Measurements from ENCODE around the gene SV2B. TPM values are rescaled to one million over a fixed set of nuclear protein-coding genes. Genes with fewer than 3 reads are reported as not detected.
A peak's percentile ranks its signal among the peaks of the same experiment; 100 is the strongest.

SV2B gene
- total RNA-seq, 1 experiment from 2014 or later: not detected

DNA sequence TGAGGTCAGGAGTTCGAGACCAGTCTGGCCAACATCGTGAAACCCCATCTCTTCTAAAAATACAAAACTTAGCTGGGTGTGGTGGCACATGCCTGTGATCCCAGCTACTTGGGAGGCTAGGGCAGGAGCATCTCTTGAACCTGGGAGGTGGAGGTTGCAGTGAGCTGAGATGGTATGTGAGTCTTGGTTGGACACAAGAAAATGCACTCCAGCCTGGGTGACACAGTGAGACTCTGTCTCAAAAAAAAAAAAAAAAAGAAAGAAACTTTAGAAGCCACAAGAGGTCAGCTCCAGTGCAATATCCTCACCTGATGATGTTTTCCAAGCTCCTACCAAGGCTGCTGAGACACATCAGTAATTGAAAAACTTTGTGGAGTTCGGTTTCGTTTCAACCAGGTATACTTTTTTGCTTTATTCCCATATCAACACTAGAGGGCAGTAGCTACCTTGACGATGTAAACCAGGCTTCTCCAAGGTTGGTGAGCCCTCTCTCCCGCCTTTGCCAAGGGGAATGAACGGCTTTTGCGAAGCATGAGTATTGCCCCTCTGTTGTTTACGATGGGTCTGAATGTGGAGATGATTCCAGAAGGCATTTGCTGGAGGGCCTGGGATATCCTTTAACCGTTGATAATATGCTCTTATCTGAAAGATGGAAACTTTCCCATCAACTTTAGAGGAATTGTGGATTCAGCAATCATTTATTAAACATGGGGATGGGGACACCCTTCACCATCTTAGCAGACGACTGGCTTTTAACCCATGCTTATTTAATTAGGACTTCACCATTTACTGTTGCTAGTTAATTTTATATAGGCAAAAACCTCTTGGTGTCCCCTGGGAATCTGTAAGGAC, 202.8 kb downstream of the SV2B start:
- no peak overlapping the region for H2BK120ac ChIP-seq (ENCODE audit: low read depth, low read length, poor library complexity, severe bottlenecking)
- H2BK5ac ChIP-seq (ENCODE audit: insufficient read length, low read length): no peak overlapping the region
- Mint-ChIP-seq H3K4me1 (peaks cover 3 to 10% of the 10 kb centered on the region in 2 experiments; a peak in 3 of 4 replicates), H3K4me3 (no peak overlapping the region), H3K36me3 (ENCODE audit: insufficient read depth in 1 of 3, low read depth in 3 of 3) (peaks cover 0 to under 1% (median 0%) of the 10 kb centered on the region in 3 experiments; a peak in 2 of 7 replicates), H3K27me3 (ENCODE audit: low read depth) (peaks cover 17% of the 10 kb centered on the region), H3K9me3 (peaks cover 0 to under 1% of the 10 kb centered on the region in 2 experiments; a peak in 1 of 5 replicates), H3K27ac (no peak overlapping the region)
- H3K4ac ChIP-seq (ENCODE audit: low read depth, low read length): no peak overlapping the region
- no peak overlapping the region for H2BK20ac ChIP-seq (ENCODE audit: low read depth, low read length, poor library complexity, severe bottlenecking)
- H3K27me3 ChIP-seq (ENCODE audit: insufficient read depth, low read length): no peaks in the 10 kb centered on the region; the same call in 1 of the 2 replicates
- H2AFZ ChIP-seq (ENCODE audit: low read length): no peak overlapping the region
- no peaks in the 10 kb centered on the region for H3K23me2 ChIP-seq (ENCODE audit: insufficient read length, low read depth, low read length, poor library complexity, severe bottlenecking)
- H3K23ac ChIP-seq (ENCODE audit: insufficient read length, low read depth, low read length): no peak overlapping the region
- H4K8ac ChIP-seq (replicated peaks; ENCODE audit: insufficient read length, low read depth, low read length): no peak overlapping the region
- no peaks in the 10 kb centered on the region for H3K79me1 ChIP-seq (ENCODE audit: insufficient read depth, low read depth, low read length, poor library complexity, severe bottlenecking)
- WGBS (ENCODE audit: extremely low coverage, insufficient read length, low lambda C conversion rate): no CpG with 5 or more reads among the region's 11 CpGs
- DNase-seq: peak; percentile 60
- H3K79me2 ChIP-seq (ENCODE audit: insufficient read depth, low read length): no peaks in the 10 kb centered on the region
- no peaks in the 10 kb centered on the region; the same call in 1 of the 2 replicates for H3K4me1 ChIP-seq (ENCODE audit: insufficient read depth, low read length)
- no peaks in the 10 kb centered on the region for H4K20me1 ChIP-seq (ENCODE audit: control insufficient read depth, insufficient read depth, insufficient read length)
- H4K5ac ChIP-seq (ENCODE audit: insufficient read length, low read depth, low read length): no peak overlapping the region
- H3K56ac ChIP-seq (ENCODE audit: insufficient read length, low read depth, low read length): no peak overlapping the region
- H3K9me3 ChIP-seq (ENCODE audit: control insufficient read depth, low read depth, low read length): no peaks in the 10 kb centered on the region
- H3T11ph ChIP-seq (ENCODE audit: low read length): no peak overlapping the region
- H2BK12ac ChIP-seq (ENCODE audit: insufficient read length, low read depth, low read length): no peak overlapping the region
- TF ChIP-seq, protein P1, sequence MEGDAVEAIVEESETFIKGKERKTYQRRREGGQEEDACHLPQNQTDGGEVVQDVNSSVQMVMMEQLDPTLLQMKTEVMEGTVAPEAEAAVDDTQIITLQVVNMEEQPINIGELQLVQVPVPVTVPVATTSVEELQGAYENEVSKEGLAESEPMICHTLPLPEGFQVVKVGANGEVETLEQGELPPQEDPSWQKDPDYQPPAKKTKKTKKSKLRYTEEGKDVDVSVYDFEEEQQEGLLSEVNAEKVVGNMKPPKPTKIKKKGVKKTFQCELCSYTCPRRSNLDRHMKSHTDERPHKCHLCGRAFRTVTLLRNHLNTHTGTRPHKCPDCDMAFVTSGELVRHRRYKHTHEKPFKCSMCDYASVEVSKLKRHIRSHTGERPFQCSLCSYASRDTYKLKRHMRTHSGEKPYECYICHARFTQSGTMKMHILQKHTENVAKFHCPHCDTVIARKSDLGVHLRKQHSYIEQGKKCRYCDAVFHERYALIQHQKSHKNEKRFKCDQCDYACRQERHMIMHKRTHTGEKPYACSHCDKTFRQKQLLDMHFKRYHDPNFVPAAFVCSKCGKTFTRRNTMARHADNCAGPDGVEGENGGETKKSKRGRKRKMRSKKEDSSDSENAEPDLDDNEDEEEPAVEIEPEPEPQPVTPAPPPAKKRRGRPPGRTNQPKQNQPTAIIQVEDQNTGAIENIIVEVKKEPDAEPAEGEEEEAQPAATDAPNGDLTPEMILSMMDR (conservative IDR thresholded peaks at IDR 0.05): peak; percentile 81
- H3K18ac ChIP-seq (ENCODE audit: insufficient read length, low read depth, low read length): no peak overlapping the region
- H2BK15ac ChIP-seq (ENCODE audit: low read depth, low read length): no peak overlapping the region
- H4K91ac ChIP-seq (ENCODE audit: insufficient read length, low read depth, low read length): no peak overlapping the region
- H3K14ac ChIP-seq (ENCODE audit: insufficient read depth, low read length): no peak overlapping the region
- H2AK5ac ChIP-seq (ENCODE audit: insufficient read length, low read length): no peak overlapping the region
- H3K9ac ChIP-seq (ENCODE audit: extremely low read depth, insufficient read length, low read length): no peak overlapping the region
- no peak overlapping the region for H3K27ac ChIP-seq (ENCODE audit: insufficient read length, low read depth, low read length)
- H3K4me2 ChIP-seq (ENCODE audit: insufficient read depth, insufficient read length, low read length): no peak overlapping the region

Measured in H9 (cell line).